Karpas-422 (cell line): ENCODE measurements around the gene CARMIL1. TPM values are rescaled to one million over a fixed set of nuclear protein-coding genes. Genes with fewer than 3 reads are reported as not detected.

Source experiments
- DNase-seq: peaks from one replicate; pipeline ENCODE4 v3.0.0-alpha.2; 2015
- H2AFZ ChIP-seq: fragments of 200-600 bp; sonication (generic); 2 replicates; pipeline ENCODE4 v1.6.1; 2014; ENCODE audit warnings: antibody characterized with exemption, low read length, mixed read lengths
- H3K27ac ChIP-seq: fragments of 200-600 bp; sonication (generic); 2 replicates; pipeline ENCODE4 v1.5.1; 2014; ENCODE audit warnings: mild to moderate bottlenecking, low read length, moderate library complexity
- H3K27me3 ChIP-seq: fragments of 200-600 bp; sonication (generic); 2 replicates; pipeline ENCODE4 v1.6.1; 2014; ENCODE audit warnings: low read length, mixed read lengths
- H3K36me3 ChIP-seq: fragments of 200-600 bp; sonication (generic); 2 replicates; pipeline ENCODE4 v1.6.1; 2014; ENCODE audit warnings: low read length, mixed read lengths; ENCODE audit not compliant: insufficient read depth
- H3K4me1 ChIP-seq: fragments of 200-600 bp; sonication (generic); 2 replicates; pipeline ENCODE4 v1.6.1; 2014; ENCODE audit warnings: mild to moderate bottlenecking, low read length, mixed read lengths
- H3K4me2 ChIP-seq: fragments of 200-600 bp; sonication (generic); 2 replicates; pipeline ENCODE4 v1.6.1; 2014; ENCODE audit warnings: low read length, low read depth, mild to moderate bottlenecking; ENCODE audit not compliant: poor library complexity, severe bottlenecking
- H3K4me3 ChIP-seq: fragments of 200-600 bp; sonication (generic); 2 replicates; pipeline ENCODE4 v1.5.1; 2014; ENCODE audit warnings: mild to moderate bottlenecking, antibody characterized with exemption, low read length, mixed read lengths
- H3K79me2 ChIP-seq: fragments of 200-600 bp; sonication (generic); 2 replicates; pipeline ENCODE4 v1.6.1; 2014; ENCODE audit warnings: mild to moderate bottlenecking, low read length, mixed read lengths
- H3K9ac ChIP-seq: fragments of 200-600 bp; sonication (generic); 2 replicates; pipeline ENCODE4 v1.6.0; 2014; ENCODE audit warnings: low read length
- H3K9me2 ChIP-seq: fragments of 200-600 bp; sonication (generic), shearing (Covaris generic); replicated peaks from 2 replicates; pipeline ENCODE4 v1.6.0; 2014; ENCODE audit warnings: mild to moderate bottlenecking, low read length, moderate library complexity; ENCODE audit not compliant: insufficient read depth
- H3K9me3 ChIP-seq: fragments of 300-700, 200-600 bp; sonication (generic); 2 replicates; pipeline ENCODE4 v1.6.1; 2014; ENCODE audit warnings: low read length, mixed read lengths
- H4K20me1 ChIP-seq: fragments of 200-600 bp; sonication (generic); 2 replicates; pipeline ENCODE4 v1.6.1; 2014; ENCODE audit warnings: mild to moderate bottlenecking, antibody characterized with exemption, low read length, low read depth; ENCODE audit not compliant: insufficient read depth
- total RNA-seq: library from RNA; depleted of rRNA; stranded (reverse); fragments of >200 nt; shearing (Covaris generic); gene quantifications from 2 replicates; pipeline ENCODE4 v1.2.3, GENCODE V29; 2014; ENCODE audit warnings: low replicate concordance

The CARMIL1 gene
- total RNA-seq, 1 experiment from 2014 or later: 0.04 TPM

GRCh38 chr6:25336996-25337395 is 57.8 kb downstream of the CARMIL1 start:
- Histone ChIP-seq H3K9ac (no peak overlapping the region), H3K4me3 (no peak overlapping the region), H3K27ac (no peak overlapping the region), H3K4me1 (no peaks in the 10 kb centered on the region), H3K79me2 (no peaks in the 10 kb centered on the region), H2AFZ (no peak overlapping the region), H3K9me2 (no peaks in the 10 kb centered on the region), H3K36me3 (no peaks in the 10 kb centered on the region), H4K20me1 (no peaks in the 10 kb centered on the region), H3K27me3 (no peaks in the 10 kb centered on the region), H3K4me2 (no peak overlapping the region), H3K9me3 (no peaks in the 10 kb centered on the region)
- no peak for DNase-seq

DNA sequence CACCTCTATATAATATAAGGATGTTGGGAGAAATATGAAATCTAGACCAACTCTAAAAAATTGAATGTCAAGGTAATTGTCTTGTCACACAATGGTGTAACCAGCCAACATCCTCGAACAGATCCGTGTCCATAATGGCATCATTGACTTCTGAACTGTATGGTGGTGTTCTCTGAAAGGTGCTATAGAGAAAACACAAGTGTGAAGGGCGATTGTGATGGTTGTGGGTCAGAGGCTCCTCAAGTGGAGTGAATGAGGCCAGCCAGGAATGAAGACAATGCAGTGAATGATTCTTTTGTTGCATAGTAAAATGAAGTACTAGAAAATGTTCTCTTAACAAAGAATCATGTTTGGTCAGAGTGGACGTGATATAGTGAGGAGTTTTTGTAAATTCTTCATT is 58.3 kb downstream of the CARMIL1 start:
- no peak overlapping the region for H3K27ac ChIP-seq
- no peak overlapping the region for H2AFZ ChIP-seq
- H3K79me2 ChIP-seq: no peaks in the 10 kb centered on the region
- H3K4me3 ChIP-seq: no peak overlapping the region
- H3K9ac ChIP-seq: no peak overlapping the region
- H3K4me1 ChIP-seq: no peaks in the 10 kb centered on the region
- no peaks in the 10 kb centered on the region for H3K27me3 ChIP-seq
- H4K20me1 ChIP-seq: no peaks in the 10 kb centered on the region
- H3K36me3 ChIP-seq: no peaks in the 10 kb centered on the region
- DNase-seq: no peak
- H3K9me2 ChIP-seq: no peaks in the 10 kb centered on the region
- no peak overlapping the region for H3K4me2 ChIP-seq
- no peaks in the 10 kb centered on the region for H3K9me3 ChIP-seq

- Histone ChIP-seq H3K4me3 (no peak overlapping the region), H3K4me1 (no peaks in the 10 kb centered on the region), H3K27me3 (no peaks in the 10 kb centered on the region), H3K4me2 (no peak overlapping the region), H4K20me1 (no peaks in the 10 kb centered on the region), H3K36me3 (no peaks in the 10 kb centered on the region), H3K9me2 (no peaks in the 10 kb centered on the region), H3K27ac (no peak overlapping the region), H2AFZ (no peak overlapping the region), H3K79me2 (no peaks in the 10 kb centered on the region), H3K9ac (no peak overlapping the region), H3K9me3 (no peaks in the 10 kb centered on the region)
- DNase-seq: no peak
Observed at GRCh38 chr6:25340431-25341202, 61.4 kb downstream of the CARMIL1 start.

GRCh38 chr6:25341203-25341552 is 62.0 kb downstream of the CARMIL1 start:
- Histone ChIP-seq H3K79me2 (no peaks in the 10 kb centered on the region), H3K4me2 (no peak overlapping the region), H3K9me2 (no peaks in the 10 kb centered on the region), H3K27ac (no peak overlapping the region), H2AFZ (no peak overlapping the region), H3K9me3 (no peaks in the 10 kb centered on the region), H3K36me3 (no peaks in the 10 kb centered on the region), H4K20me1 (no peaks in the 10 kb centered on the region), H3K9ac (no peak overlapping the region), H3K27me3 (no peaks in the 10 kb centered on the region), H3K4me1 (no peaks in the 10 kb centered on the region), H3K4me3 (no peak overlapping the region)
- no peak for DNase-seq

DNA sequence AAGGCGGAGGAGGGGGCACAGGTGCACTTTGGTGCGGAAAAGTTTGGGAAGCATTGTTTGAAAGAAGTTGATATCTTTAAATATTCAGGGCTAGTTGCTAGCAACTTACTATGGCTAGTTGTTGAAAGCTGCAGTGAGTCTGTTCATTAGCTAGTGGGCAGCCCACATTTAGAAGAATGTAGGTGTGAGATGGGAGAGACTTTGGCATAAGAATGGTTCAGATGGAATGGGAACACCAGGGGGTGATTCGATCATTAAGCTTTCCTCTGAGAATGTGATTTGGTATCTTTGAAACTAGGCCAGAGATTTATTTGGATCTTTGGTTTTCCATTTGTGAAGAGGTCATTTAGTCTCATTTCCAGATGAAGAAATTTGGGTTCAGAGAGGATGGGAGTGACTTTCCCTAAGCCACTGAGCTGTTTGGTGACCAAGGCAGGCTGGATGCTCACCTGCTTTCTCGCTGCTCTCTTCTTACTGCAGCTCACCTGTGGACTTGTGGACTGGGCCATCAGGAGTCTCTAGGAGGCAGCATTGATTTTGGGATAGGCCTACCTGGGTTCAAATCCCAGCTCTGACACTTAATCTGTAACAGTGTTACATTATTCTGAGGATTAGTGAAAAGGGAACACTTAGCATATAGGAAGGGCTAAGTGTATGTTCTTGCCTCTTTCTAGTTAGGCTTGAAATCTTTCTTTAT is 62.9 kb downstream of the CARMIL1 start:
- no peak overlapping the region for H2AFZ ChIP-seq
- H3K9me3 ChIP-seq: no peaks in the 10 kb centered on the region
- no peaks in the 10 kb centered on the region for H3K79me2 ChIP-seq
- H3K27ac ChIP-seq: no peak overlapping the region
- H3K4me2 ChIP-seq: no peak overlapping the region
- no peaks in the 10 kb centered on the region for H3K9me2 ChIP-seq
- DNase-seq: no peak
- H3K4me1 ChIP-seq: no peaks in the 10 kb centered on the region
- H3K9ac ChIP-seq: no peak overlapping the region
- no peaks in the 10 kb centered on the region for H4K20me1 ChIP-seq
- no peaks in the 10 kb centered on the region for H3K36me3 ChIP-seq
- H3K4me3 ChIP-seq: no peak overlapping the region
- no peaks in the 10 kb centered on the region for H3K27me3 ChIP-seq

GRCh38 chr6:25342802-25343201 is 63.6 kb downstream of the CARMIL1 start:
- no peak overlapping the region for H3K27ac ChIP-seq
- H3K36me3 ChIP-seq: no peaks in the 10 kb centered on the region
- no peak for DNase-seq
- H3K79me2 ChIP-seq: no peaks in the 10 kb centered on the region
- no peak overlapping the region for H2AFZ ChIP-seq
- H3K4me1 ChIP-seq: no peaks in the 10 kb centered on the region
- H3K27me3 ChIP-seq: no peaks in the 10 kb centered on the region
- no peaks in the 10 kb centered on the region for H4K20me1 ChIP-seq
- H3K9ac ChIP-seq: no peak overlapping the region
- no peaks in the 10 kb centered on the region for H3K9me2 ChIP-seq
- no peak overlapping the region for H3K4me2 ChIP-seq
- H3K9me3 ChIP-seq: no peaks in the 10 kb centered on the region
- H3K4me3 ChIP-seq: no peak overlapping the region

DNA sequence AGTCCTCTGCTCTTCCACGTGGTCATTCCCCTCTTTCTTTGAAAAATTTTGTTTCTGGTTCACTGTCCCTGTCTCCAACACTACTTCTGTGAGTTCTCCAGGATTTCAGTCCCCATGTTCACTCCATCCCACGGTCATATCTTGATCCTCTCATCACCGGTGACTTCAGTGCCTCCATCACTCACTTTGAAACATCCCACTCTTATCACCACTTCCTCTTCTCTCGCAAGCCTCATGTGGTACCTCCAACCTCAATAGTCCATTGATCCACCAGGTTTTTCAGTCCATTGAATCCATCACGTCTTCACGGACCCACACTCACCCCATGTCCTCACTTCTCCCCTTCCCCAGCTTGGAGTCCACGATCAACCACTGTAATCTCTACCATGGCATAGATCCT is 64.8 kb downstream of the CARMIL1 start:
- H3K4me3 ChIP-seq: no peak overlapping the region
- no peaks in the 10 kb centered on the region for H3K9me3 ChIP-seq
- no peak overlapping the region for H3K27ac ChIP-seq
- no peaks in the 10 kb centered on the region for H3K36me3 ChIP-seq
- DNase-seq: no peak
- H3K4me1 ChIP-seq: no peaks in the 10 kb centered on the region
- H2AFZ ChIP-seq: no peak overlapping the region
- no peaks in the 10 kb centered on the region for H3K27me3 ChIP-seq
- H4K20me1 ChIP-seq: no peaks in the 10 kb centered on the region
- H3K79me2 ChIP-seq: no peaks in the 10 kb centered on the region
- H3K9me2 ChIP-seq: no peaks in the 10 kb centered on the region
- no peak overlapping the region for H3K4me2 ChIP-seq
- no peak overlapping the region for H3K9ac ChIP-seq

GRCh38 chr6:25344827-25345226 is 65.7 kb downstream of the CARMIL1 start:
- Histone ChIP-seq H3K4me3 (no peak overlapping the region), H2AFZ (no peak overlapping the region), H3K27me3 (no peaks in the 10 kb centered on the region), H3K27ac (no peak overlapping the region), H3K4me2 (no peak overlapping the region), H3K9me3 (no peaks in the 10 kb centered on the region), H3K79me2 (no peaks in the 10 kb centered on the region), H4K20me1 (no peaks in the 10 kb centered on the region), H3K9ac (no peak overlapping the region), H3K36me3 (no peaks in the 10 kb centered on the region), H3K4me1 (no peaks in the 10 kb centered on the region), H3K9me2 (no peaks in the 10 kb centered on the region)
- DNase-seq: no peak
